HepG2 (cell line): ENCODE measurements around the gene GOT2. TPM values are rescaled to one million over a fixed set of nuclear protein-coding genes. Genes with fewer than 3 reads are reported as not detected.

Experiments
- BCL3 ChIP-seq: sonication (generic); formaldehyde crosslinking; IDR thresholded peaks from 2 replicates; pipeline ENCODE4 v1.5.1; 2020; ENCODE audit warnings: mild to moderate bottlenecking, missing genetic modification reagents, moderate library complexity
- FOSL2 ChIP-seq: sonication (generic); formaldehyde crosslinking; IDR thresholded peaks from 2 replicates; pipeline ENCODE4 v1.4.0; 2020; ENCODE audit warnings: missing genetic modification reagents
- GMEB1 ChIP-seq: sonication (generic); formaldehyde crosslinking; IDR thresholded peaks from 2 replicates; pipeline ENCODE4 v1.5.1; 2020; ENCODE audit warnings: missing genetic modification reagents, mild to moderate bottlenecking, borderline replicate concordance
- HNF1A ChIP-seq, 2 experiments: sonication (generic) in 1 of 2; formaldehyde crosslinking in 1 of 2; IDR thresholded peaks; 2 replicates each; pipeline versions ENCODE4 v1.4.0 to v1.6.1; 2016 to 2020; ENCODE audit warnings: borderline replicate concordance in 1 of 2, low read depth in 1 of 2, mild to moderate bottlenecking in 1 of 2, missing genetic modification reagents in 1 of 2
- KDM3A ChIP-seq: IDR thresholded peaks from 2 replicates; pipeline ENCODE4 v1.6.1; 2018; ENCODE audit warnings: low read depth, missing compliant biosample characterization
- PCBP2 ChIP-seq: fragments of 200-400 bp; formaldehyde crosslinking; optimal IDR thresholded peaks from 2 replicates; pipeline ENCODE3; 2018; ENCODE audit warnings: low read length, low read depth; ENCODE audit not compliant: poor library complexity, severe bottlenecking
- RNF2 ChIP-seq: fragments of 450-650 bp; conservative IDR thresholded peaks from 2 replicates; pipeline ENCODE4 v1.6.1; 2016; ENCODE audit warnings: low read depth
- TEAD3 ChIP-seq: optimal IDR thresholded peaks from 2 replicates; pipeline ENCODE3; 2016; ENCODE audit warnings: borderline replicate concordance
- ZHX1 ChIP-seq: sonication (generic); formaldehyde crosslinking; IDR thresholded peaks from 2 replicates; pipeline ENCODE4 v1.8.1; 2022; ENCODE audit warnings: low read depth, mild to moderate bottlenecking, missing genetic modification reagents
- ZNF761 ChIP-seq: sonication (generic); formaldehyde crosslinking; conservative IDR thresholded peaks from 2 replicates; pipeline ENCODE4 v1.4.0; 2020; ENCODE audit warnings: mild to moderate bottlenecking, missing genetic modification reagents
- polyA plus RNA-seq, 8 experiments: library from polyadenylated mRNA; depleted of rRNA in 3 of 8; stranded (reverse) in 7 of 8; unstranded in 1 of 8; fragments of >200 nt; fragmentation: Illumina TruSeq in 4 of 8; extraction: Trizol in 4 of 8; gene quantifications; 2 replicates each; pipeline versions ENCODE4 v1.2.1 to v1.2.3, GENCODE V29; 2011 to 2016; ENCODE audit warnings: low read depth in 4 of 8, missing spikeins in 1 of 8, mixed read lengths in 1 of 8; ENCODE audit not compliant: insufficient read depth in 1 of 8
- total RNA-seq, 5 experiments: library from RNA; depleted of rRNA; stranded (reverse); fragments of >200 nt; fragmentation: Illumina TruSeq; extraction: Trizol; gene quantifications; 2 replicates each; pipeline ENCODE4 v1.2.3, GENCODE V29; 2016; ENCODE audit warnings: low read depth in 1 of 5

The GOT2 gene
- total and polyA plus RNA-seq, 2 of the 13 experiments (the other 11 are each of a cell fraction or from before 2014, with no cell fraction given): 32.6 to 121 TPM

GRCh38 chr16:58684354-58685083 is 49.6 kb downstream of the GOT2 start, which contains the start of gene SLC38A7 (continued):
- TF ChIP-seq BCL3: peak; percentile 35; the same call in 1 of the 2 replicates
- peak; percentile 43; the same call in 1 of the 2 replicates for TF ChIP-seq HNF1A (IDR thresholded peaks at IDR 0.05; ENCODE audit: low read depth)
- peak; percentile 50; the same call in 1 of the 2 replicates for TF ChIP-seq HNF1A (CRISPR knock-in tag; IDR thresholded peaks at IDR 0.05; ENCODE audit: borderline replicate concordance)
- peak; percentile 75 for TF ChIP-seq TEAD3
- TF ChIP-seq RNF2: no peak
- TF ChIP-seq PCBP2: no peak
- TF ChIP-seq FOSL2 (CRISPR knock-in tag): 0 out of 2 replicates have a peak, but pooled peaks have one; percentile 25
- peak; percentile 46; the same call in 1 of the 2 replicates for TF ChIP-seq KDM3A (CRISPR knock-in tag)
- TF ChIP-seq GMEB1 (CRISPR knock-in tag): peak; percentile 83
- TF ChIP-seq ZHX1: peak; percentile 67; the same call in 1 of the 2 replicates
- TF ChIP-seq ZNF761: no peak
